Stimulated activated CD8-positive, alpha-beta memory T cell treated with anti-CD3 and anti-CD28 coated beads, Interleukin-7, amount 100 ng/mL, for 24 hours (primary cell): Measurements from ENCODE around the gene SP8.

Experiments
- DNase-seq: peaks from one replicate; pipeline ENCODE4 v3.0.0-alpha.2; 2020; ENCODE audit warnings: low read depth

SP8 gene

GRCh38 chr7:20749906-20750305 lies 36.8 kb downstream of the SP8 start:
- DNase-seq: no peak

GRCh38 chr7:20748853-20749252 lies 37.8 kb downstream of the SP8 start:
- DNase-seq: no peak

- DNase-seq: no peak
Observed at GRCh38 chr7:20747001-20747400, 39.7 kb downstream of the SP8 start.

GRCh38 chr7:20745702-20746101 lies 41.0 kb downstream of the SP8 start:
- DNase-seq: no peak

- DNase-seq: no peak
Observed at GRCh38 chr7:20744954-20745446, 41.7 kb downstream of the SP8 start.

DNA sequence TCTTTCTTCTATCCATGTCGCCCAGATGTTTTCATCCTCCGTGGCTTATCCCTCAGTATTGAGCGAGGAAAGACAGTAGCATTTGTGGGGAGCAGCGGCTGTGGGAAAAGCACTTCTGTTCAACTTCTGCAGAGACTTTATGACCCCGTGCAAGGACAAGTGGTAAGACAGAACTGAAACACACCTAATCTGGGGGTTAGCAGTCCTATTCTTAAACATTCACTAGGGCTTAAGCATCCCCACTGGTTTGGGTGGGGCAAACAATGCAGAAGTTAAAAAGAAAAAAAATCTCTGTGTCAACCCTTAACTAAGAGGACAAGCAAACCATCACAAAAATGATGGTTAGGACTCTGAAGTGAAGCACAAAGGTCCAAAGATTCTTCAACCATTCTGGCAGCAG lies 43.8 kb downstream of the SP8 start:
- no peak for DNase-seq

DNA sequence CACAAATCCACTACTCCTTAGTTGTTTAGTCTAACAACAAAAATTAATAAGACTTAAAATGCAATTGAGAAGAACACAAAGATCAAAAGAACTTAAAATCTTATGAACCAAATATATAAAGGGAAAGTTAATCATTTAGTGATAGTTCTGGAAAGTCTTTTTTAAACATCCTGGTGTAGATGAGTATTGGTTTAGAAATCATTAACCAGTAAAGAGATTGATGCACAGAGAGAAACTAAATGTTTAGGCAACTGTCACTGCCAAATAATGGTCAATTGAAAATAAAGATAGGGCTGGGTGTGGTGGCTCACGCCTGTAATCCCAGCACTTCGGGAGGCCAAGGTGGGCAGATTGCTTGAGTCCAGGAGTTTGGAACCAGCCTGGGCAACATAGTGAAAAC lies 44.9 kb downstream of the SP8 start:
- DNase-seq: no peak

- no peak for DNase-seq
Observed at GRCh38 chr7:20738518-20739481, 47.9 kb downstream of the SP8 start.

GRCh38 chr7:20737840-20738448 lies 48.7 kb downstream of the SP8 start:
- no peak for DNase-seq

- DNase-seq: no peak
Observed at GRCh38 chr7:20735346-20736065, 51.2 kb downstream of the SP8 start.
